Epithelial cell of prostate (primary cell): ENCODE data around the gene ZNF576.
"Not testable (repeated sequence)": the region's sequence is repeated elsewhere in the genome, so short reads cannot be mapped to it uniquely, and the experiment has no call there.

Experiments
- DNase-seq: peaks from one replicate; pipeline ENCODE4 v3.0.0-alpha.2; 2011; ENCODE audit warnings: low read depth, low spot score
- H3K27ac ChIP-seq: fragments of 450-650 bp; 2 replicates; pipeline ENCODE4 v1.5.1; 2017; ENCODE audit warnings: mild to moderate bottlenecking

The ZNF576 gene

GRCh38 chr19:43622956-43623355 lies 26.6 kb downstream of the ZNF576 start:
- no peak overlapping the region for H3K27ac ChIP-seq
- DNase-seq: no peak

DNA sequence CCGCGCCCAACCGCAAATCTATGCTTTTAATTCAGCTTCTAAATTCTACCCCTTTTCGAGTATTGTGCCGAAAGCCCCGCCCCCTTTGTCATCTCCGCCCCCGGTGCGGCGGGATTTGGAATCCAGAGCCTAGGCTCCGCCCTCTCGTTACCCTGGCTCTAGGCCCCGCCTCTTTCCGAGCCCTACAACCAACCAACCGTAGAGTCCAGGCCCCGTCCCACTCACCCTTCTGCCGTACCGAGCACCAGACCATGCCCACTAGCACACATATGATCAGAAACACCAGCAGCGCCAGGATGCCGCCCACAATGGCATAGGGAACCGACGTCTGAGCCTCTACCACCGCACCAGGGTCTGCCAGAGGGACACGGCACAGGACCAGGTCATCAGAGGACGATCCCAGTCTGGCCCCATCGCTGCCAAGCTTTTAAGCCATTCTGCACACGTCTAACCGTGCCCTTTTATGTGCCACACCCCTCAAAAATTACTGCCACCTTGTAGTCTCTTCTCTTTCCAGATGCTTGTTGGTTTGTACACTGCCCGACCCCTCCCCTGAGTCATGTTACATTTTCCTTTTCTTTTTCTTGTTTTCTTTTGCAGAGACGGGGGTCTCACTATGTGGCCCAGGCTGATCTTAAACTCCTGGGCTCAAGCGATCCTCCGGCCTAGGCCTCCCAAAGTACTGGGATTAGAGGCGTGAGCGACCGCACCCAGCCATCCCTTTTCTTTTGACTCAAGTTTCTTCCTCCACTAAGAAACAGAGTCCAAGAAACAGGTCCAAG lies 27.7 kb downstream of the ZNF576 start:
- H3K27ac ChIP-seq: no peak overlapping the region
- DNase-seq: no peak

DNA sequence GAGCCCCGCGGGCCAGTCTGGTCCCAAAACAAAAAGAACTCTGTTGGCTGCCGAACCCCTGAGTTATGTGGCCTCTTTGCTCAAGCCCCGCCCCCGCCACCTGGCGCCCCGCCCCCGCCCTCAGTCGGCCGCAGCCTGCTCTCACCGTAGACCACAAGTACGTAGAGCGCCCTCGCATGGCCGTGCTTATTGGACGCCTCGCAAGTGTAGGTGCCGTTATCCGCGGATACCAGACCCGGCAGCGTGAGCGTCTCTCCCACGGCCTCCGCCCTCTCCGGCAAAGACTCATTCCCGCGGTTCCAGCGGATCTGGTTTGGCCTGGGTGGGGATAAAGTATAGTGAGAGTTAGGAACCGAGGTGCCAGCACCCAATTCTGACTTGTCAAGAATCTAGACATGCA lies 28.5 kb downstream of the ZNF576 start:
- no peak for DNase-seq
- no peak overlapping the region for H3K27ac ChIP-seq

- H3K27ac ChIP-seq: no peak overlapping the region
- no peak for DNase-seq
Observed at GRCh38 chr19:43625918-43626579, 29.7 kb downstream of the ZNF576 start.

GRCh38 chr19:43626838-43627237 lies 30.4 kb downstream of the ZNF576 start:
- no peak for DNase-seq
- no peak overlapping the region for H3K27ac ChIP-seq

DNA sequence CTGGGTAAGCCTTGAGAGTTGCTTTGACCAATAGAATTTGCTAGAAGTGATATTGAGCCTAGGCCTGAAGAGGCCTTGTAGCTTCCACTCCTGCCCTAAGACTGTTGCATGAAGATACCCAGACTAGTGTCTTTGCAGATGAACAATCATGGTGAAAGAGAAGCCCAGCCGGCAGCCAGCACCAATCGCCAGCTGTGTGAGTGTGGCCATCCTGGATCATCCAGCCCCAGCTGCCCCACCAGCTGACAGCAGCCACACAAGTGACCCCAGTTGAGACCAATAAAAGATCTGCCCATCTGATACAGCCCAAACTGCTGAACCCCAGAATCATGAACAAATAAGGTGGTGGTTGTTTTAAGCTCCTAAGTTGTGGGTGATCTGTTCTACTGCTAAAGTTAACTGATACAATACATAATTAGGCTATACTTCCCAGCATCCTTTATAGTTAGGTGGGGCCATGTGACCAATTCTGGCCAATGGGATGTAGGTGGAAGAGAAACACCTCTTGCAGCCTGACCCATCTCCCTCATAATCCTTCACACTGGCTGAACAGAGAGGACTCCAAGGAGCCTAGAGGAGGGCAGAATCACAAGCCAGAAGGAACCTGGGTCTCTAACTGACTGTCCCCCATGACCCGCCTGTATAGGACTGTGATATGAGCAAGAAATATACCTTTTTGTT lies 32.4 kb downstream of the ZNF576 start:
- no peak overlapping the region for H3K27ac ChIP-seq
- DNase-seq: no peak

DNA sequence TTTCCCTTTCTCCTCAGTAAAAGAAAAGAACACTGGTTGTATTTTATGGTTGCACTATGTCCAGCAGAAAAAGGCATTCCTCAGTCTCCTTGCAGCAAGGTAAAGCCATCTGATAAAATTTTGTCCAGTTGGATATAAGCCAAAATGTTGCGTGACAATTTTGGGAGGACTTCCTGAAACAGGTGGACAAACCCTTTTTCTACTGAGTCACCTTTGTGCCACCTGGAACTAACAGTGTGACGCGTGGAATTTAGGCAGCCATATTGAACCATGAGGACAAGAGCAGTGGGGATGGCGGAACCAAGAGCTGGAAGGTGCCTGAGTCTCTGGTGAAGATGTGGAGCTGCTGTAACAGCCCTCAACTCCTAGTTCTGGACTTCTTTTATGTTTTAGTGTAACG lies 35.1 kb downstream of the ZNF576 start:
- H3K27ac ChIP-seq: no peak overlapping the region
- DNase-seq: no peak

DNA sequence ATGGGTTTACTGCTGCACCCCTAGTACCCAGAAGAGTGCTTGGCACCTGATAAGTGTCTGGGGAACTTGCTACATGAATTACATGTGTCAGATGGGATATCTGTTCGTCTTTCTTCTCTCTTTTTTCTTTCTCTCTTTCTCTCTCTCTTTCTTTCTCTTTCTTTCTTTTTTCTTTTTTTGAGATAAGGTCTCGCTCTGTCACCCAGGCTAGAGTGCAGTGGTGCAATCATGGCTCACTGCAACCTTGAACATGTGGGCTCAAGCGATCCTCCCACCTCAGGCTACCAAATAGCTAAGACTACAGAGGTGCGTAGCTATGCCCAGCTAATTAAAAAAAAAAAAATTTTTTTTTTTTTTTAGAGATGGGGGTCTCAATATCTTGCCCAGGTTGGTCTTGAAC lies 37.1 kb downstream of the ZNF576 start:
- DNase-seq: no peak
- H3K27ac ChIP-seq: no peak overlapping the region

DNA sequence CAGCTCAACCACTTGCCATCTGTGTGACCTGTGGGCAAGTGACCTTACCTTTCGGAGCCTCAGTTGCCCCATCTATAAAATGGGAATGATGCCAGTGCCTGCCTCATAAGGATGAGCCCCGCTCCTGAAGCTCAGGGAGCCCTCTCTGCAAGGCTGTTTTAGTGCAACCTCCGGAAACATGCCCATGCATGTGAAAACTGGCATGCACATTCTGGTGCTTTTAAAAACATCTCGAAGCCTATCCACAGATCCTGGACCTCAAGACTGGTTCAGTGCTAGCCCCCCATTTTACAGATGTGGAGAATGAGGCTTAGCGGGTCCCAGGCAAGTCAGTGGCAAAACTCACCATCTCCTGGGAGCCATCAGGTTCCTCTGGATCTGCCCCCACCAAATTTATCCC lies 37.7 kb downstream of the ZNF576 start:
- no peak overlapping the region for H3K27ac ChIP-seq
- DNase-seq: no peak

GRCh38 chr19:43634506-43634871 lies 38.1 kb downstream of the ZNF576 start:
- DNase-seq: no peak
- no peak overlapping the region for H3K27ac ChIP-seq

GRCh38 chr19:43634872-43635560 lies 38.6 kb downstream of the ZNF576 start:
- no peak for DNase-seq
- H3K27ac ChIP-seq: no peak overlapping the region

DNA sequence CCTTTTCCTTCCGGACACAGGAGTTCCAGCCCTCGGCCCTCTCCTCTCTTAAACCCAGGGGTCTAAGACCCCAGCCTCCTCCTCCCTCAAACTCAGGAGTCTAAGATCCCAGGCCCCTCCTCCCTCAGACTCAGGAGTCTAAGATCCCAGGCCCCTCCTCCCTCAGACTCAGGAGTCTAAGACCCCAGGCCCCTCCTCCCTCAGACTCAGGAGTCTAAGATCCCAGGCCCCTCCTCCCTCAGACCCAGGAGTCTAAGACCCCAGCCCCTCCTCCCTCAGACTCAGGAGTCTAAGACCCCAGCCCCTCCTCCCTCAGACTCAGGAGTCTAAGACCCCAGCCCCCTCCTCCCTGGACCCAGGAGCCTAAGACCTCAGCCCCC lies 39.2 kb downstream of the ZNF576 start:
- DNase-seq, H3K27ac ChIP-seq: not testable (repeated sequence)

DNA sequence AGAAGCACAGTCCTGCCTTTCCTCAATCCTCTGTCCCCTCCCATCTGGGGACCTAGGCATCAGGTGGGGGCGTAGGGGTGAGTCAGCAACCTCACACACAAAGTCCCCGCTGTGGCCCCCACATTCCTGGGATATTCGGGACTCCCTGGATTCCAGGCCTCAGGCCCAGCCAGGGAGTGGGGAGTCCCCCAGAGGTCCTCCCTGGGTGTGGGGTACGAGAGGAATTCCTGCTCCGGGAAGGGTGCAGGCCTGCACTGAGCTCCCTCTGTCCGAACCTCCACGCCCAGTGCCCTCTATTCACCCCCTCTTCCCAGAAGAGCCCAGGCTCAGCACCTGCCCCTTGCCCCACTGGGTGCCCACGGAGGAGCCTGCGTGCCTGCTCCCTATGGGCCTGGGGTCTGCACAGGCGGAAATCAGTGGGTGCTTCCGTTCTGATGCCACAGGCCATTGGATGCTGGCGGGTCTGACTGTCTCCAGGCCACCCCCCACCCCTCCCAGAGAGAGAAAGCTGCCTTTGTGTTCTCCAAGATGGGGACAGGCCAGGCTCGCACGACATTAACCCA lies 39.8 kb downstream of the ZNF576 start:
- no peak for DNase-seq

GRCh38 chr19:43638214-43638994 lies 42.0 kb downstream of the ZNF576 start:
- H3K27ac ChIP-seq: no peak overlapping the region
- DNase-seq: no peak

More for the DNA sequence above, 39.8 kb downstream of the ZNF576 start:
- no peak overlapping the region for H3K27ac ChIP-seq

GRCh38 chr19:43638995-43639518 lies 42.7 kb downstream of the ZNF576 start:
- DNase-seq: no peak
- H3K27ac ChIP-seq: no peak overlapping the region

DNA sequence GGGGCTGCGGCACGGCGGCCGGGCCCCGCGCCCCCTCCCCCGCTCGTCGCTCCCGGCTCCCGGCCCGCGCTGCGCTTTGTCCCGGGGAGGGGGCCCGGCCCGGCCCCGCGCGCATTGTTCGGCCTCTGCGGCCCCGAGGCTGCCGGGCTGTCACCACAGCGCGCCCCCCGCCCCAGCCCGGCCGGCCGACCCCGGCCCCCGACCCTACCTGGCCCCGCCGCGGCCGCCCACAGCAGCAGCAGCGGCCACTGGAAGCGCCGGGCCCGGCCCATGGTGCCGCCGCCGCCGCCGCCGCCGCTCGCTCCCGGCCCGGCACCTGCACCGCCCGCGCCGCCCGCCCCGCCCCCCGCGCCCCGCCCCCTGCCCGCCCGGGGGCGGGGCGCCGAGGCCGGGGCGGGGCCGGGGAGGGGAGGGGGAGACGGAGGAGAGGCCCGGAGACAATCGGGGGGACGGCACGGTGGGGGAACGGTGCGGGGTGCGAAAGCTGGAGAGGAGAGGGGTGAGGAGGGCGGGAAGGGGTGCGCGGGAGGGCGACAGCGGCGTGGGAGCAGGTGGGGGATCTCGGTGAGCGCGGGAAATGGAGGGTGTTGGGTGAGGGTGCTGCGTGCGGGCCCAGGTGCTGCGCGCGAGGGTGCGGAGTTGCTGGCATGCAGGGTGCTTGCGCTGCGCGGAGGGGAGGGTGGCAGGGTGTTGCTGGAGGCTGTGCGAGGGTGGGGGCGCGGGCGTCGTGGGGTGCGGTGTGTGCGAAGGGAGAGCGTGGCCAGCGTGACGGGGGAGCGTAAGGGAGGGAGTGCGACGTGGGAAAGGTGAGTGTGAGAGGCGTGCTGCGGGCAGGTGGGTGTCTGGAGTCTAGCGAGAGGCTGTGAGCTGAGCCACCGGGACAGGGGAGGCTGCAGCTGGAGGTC lies 43.4 kb downstream of the ZNF576 start, which contains the start of gene CADM4:
CADM4 (minus strand) TSS at position 332 of the 905 bp plus-strand sequence; CDS start at position 272, 60 bp downstream.
- no peak within 1 kb of the TSS for H3K27ac ChIP-seq
- DNase-seq: no peak

GRCh38 chr19:43640424-43640757 lies 44.0 kb downstream of the ZNF576 start:
- no peak for DNase-seq
- H3K27ac ChIP-seq: no peak overlapping the region

GRCh38 chr19:43641333-43641732 lies 44.9 kb downstream of the ZNF576 start:
- no peak overlapping the region for H3K27ac ChIP-seq

GRCh38 chr19:43642531-43642930 lies 46.1 kb downstream of the ZNF576 start:
- DNase-seq: no peak
- H3K27ac ChIP-seq: no peak overlapping the region

More at GRCh38 chr19:43641333-43641732, 44.9 kb downstream of the ZNF576 start:
- DNase-seq: no peak
